Thymus (tissue), 11 donors: ENCODE results near the gene NOL4. TPM values are rescaled to one million over a fixed set of nuclear protein-coding genes. Genes with fewer than 3 reads are reported as not detected.

Source experiments
- DNase-seq, 9 donors: peaks; one replicate each; pipeline ENCODE4 v3.0.0-alpha.2; 2013; ENCODE audit warnings: low spot score in 9 of 9, low read depth in 6 of 9, missing footprints in 1 of 9
- H3K27ac ChIP-seq, 2 donors: one replicate each; pipeline ENCODE4 v1.5.1; 2013; ENCODE audit warnings: control low read depth in 1 of 2, low read depth in 1 of 2, low read length in 1 of 2, mild to moderate bottlenecking in 1 of 2, moderate library complexity in 1 of 2
- H3K27me3 ChIP-seq, 2 donors: one replicate each; pipeline ENCODE4 v1.5.1; 2013; ENCODE audit warnings: low read length in 1 of 2; ENCODE audit not compliant: control insufficient read depth in 2 of 2, insufficient read depth in 1 of 2
- H3K36me3 ChIP-seq, 2 donors: one replicate each; pipeline ENCODE4 v1.5.1; 2013; ENCODE audit warnings: low read length in 1 of 2, mild to moderate bottlenecking in 1 of 2, moderate library complexity in 1 of 2; ENCODE audit not compliant: control insufficient read depth in 2 of 2, insufficient read depth in 2 of 2
- H3K4me1 ChIP-seq, 2 donors: one replicate each; pipeline ENCODE4 v1.5.1; 2013; ENCODE audit warnings: low read length in 2 of 2; ENCODE audit not compliant: control insufficient read depth in 2 of 2, insufficient read depth in 2 of 2
- H3K4me3 ChIP-seq, 2 donors: one replicate each; pipeline ENCODE4 v1.5.1; 2013; ENCODE audit warnings: low read length in 2 of 2, control low read depth in 1 of 2, mild to moderate bottlenecking in 1 of 2
- H3K9me3 ChIP-seq, 2 donors: one replicate each; pipeline ENCODE4 v1.5.1; 2013; ENCODE audit warnings: low read length in 1 of 2, mild to moderate bottlenecking in 1 of 2; ENCODE audit not compliant: control insufficient read depth in 2 of 2, insufficient read depth in 1 of 2
- WGBS: extraction: QIAGEN DNeasy Blood & Tissue Kit; methylation state at CpG from one replicate; pipeline ENCODE4 v1.1.7; 2013; 5-methylcytosine and 5-hydroxymethylcytosine counted together
- polyA plus RNA-seq: library from polyadenylated mRNA; stranded (reverse); fragments of 200-250 nt; gene quantifications from one replicate; pipeline ENCODE4 v1.2.3, GENCODE V29; 2013
- total RNA-seq: library from RNA; stranded (reverse); fragments of 120-200 nt; gene quantifications from one replicate; pipeline ENCODE4 v1.2.4, GENCODE V29; 2013
- donor health status: healthy.

The NOL4 gene
- total and polyA plus RNA-seq, 2 donors = 0.11 to 0.61 TPM

DNA sequence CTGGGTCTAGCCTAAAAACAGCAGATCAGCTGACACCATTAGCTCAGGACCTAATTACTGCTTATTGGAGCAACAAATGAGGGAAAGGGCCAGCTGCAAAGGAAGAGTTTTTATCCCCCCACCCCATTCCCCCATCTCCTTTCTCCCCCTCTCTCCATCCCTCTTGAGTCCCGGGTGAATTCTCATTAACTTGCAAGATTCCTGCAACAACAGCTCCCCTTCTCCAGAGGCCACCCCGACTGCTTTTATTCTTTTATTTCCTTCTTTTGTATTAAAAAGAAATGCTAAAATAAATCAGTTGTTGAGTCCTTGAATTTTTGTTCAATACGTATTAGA lies 473 bp upstream of the NOL4 start:
- Histone ChIP-seq H3K4me1 (no peaks in the 10 kb centered on the region), H3K9me3 (no peaks in the 10 kb centered on the region), H3K27me3 (peaks cover 37 to 48% of the 10 kb centered on the region in 2 donors), H3K27ac (no peak overlapping the region), H3K4me3 (no peak overlapping the region), H3K36me3 (no peaks in the 10 kb centered on the region)
- DNase-seq = no peak
- WGBS = 16% methylated on average over 3 of the region's 3 CpGs

GRCh38 chr18:34223893-34224422 lies 755 bp downstream of the NOL4 start:
- WGBS = 3% methylated on average over 11 of the region's 11 CpGs
- Histone ChIP-seq H3K9me3 (no peaks in the 10 kb centered on the region), H3K4me3 (no peak overlapping the region), H3K4me1 (no peaks in the 10 kb centered on the region), H3K36me3 (no peaks in the 10 kb centered on the region), H3K27ac (no peak overlapping the region), H3K27me3 (peaks cover 41 to 51% of the 10 kb centered on the region in 2 donors)
- DNase-seq = no peak

GRCh38 chr18:34223164-34223892 lies 1.4 kb downstream of the NOL4 start:
- H3K27me3 ChIP-seq = peaks cover 41 to 51% of the 10 kb centered on the region in 2 donors

DNA sequence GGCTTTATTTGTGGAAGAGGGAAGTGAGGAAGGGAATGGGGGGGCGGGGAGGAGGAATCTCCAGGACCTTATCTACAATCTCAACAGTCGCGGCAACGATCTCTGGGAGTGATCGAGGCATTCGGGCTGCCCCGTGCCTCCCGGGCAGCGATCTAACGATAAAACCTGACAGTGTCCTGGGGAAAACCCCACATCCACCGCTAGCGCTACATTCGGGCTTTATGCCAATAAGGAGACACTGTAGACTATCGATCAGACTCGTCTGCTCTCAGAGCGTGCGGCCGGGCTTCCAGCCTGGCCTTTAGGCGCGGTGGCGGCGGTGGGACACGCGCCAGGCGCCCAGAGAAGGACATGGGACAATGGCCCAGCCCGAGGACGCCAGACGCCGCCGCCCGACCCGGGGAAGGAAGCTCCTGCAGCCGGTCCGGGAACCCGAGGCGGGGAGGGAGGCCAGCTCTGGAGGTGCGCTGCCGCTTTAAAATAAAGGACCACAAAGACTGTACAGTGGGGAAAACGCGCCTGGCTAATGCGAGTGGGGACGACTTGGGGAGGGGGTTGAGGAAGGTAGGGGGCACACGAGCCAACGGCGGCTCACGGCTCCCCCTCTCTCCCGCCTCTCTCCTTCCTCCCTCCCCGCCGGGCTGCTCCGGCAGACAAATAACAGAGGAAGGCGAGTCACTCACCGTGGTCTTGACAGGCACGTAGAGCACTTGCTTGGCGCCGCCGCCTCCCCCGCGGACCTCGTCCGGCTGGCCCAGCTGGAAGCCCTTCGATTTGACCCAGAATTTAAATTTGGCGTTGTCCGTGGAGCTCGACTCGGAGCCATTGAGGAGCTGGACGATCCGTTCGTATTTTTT lies 2.2 kb downstream of the NOL4 start:
- Histone ChIP-seq H3K27ac (no peak overlapping the region), H3K36me3 (no peaks in the 10 kb centered on the region), H3K4me1 (no peaks in the 10 kb centered on the region), H3K9me3 (no peaks in the 10 kb centered on the region), H3K4me3 (no peak overlapping the region), H3K27me3 (peaks cover 41 to 51% of the 10 kb centered on the region in 2 donors)
- WGBS = 3% methylated on average over 68 of the region's 68 CpGs
- no peak for DNase-seq

More at GRCh38 chr18:34223164-34223892, 1.4 kb downstream of the NOL4 start:
- no peaks in the 10 kb centered on the region for H3K36me3 ChIP-seq
- 5% methylated on average over 51 of the region's 51 CpGs for WGBS
- H3K4me1 ChIP-seq = no peaks in the 10 kb centered on the region
- no peak overlapping the region for H3K4me3 ChIP-seq
- no peaks in the 10 kb centered on the region for H3K9me3 ChIP-seq
- DNase-seq = no peak
- no peak overlapping the region for H3K27ac ChIP-seq

- no peak for DNase-seq
- Histone ChIP-seq H3K27me3 (peaks cover 41 to 49% of the 10 kb centered on the region in 2 donors), H3K4me3 (no peak overlapping the region), H3K36me3 (no peaks in the 10 kb centered on the region), H3K9me3 (no peaks in the 10 kb centered on the region), H3K4me1 (no peaks in the 10 kb centered on the region), H3K27ac (no peak overlapping the region)
- 4% methylated on average over 11 of the region's 11 CpGs for WGBS
Measured at GRCh38 chr18:34221971-34222306, 2.8 kb downstream of the NOL4 start.

GRCh38 chr18:34220081-34220815 lies 4.5 kb downstream of the NOL4 start:
- Histone ChIP-seq H3K27me3 (peaks cover 38 to 41% of the 10 kb centered on the region in 2 donors), H3K4me3 (no peak overlapping the region), H3K27ac (no peak overlapping the region), H3K9me3 (no peaks in the 10 kb centered on the region), H3K36me3 (no peaks in the 10 kb centered on the region), H3K4me1 (no peaks in the 10 kb centered on the region)
- WGBS = 78% methylated on average over 6 of the region's 6 CpGs
- DNase-seq = no peak

DNA sequence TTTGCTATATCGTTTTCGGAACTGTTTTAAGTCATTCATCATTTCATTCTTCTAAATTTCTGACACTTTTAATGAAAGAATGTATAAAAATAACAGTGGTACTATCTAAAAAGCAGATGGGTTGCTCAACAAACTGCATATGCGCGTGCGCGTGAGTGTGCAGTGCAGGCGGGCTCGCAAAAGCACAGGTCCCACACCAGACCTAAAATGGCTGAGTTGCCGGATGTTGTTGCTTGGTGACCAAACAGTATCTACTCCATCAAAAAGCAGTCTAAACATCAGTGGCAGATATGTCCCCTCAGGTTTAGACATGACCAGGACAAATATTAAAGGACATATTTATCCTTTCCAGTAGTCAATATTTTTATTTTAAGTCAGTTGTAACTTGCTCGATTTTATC lies 5.1 kb downstream of the NOL4 start:
- H3K4me3 ChIP-seq = no peak overlapping the region
- no peaks in the 10 kb centered on the region for H3K4me1 ChIP-seq
- 98% methylated on average over 10 of the region's 10 CpGs for WGBS
- H3K27ac ChIP-seq = no peak overlapping the region
- no peaks in the 10 kb centered on the region for H3K36me3 ChIP-seq
- no peaks in the 10 kb centered on the region for H3K9me3 ChIP-seq
- H3K27me3 ChIP-seq = peaks cover 32 to 35% of the 10 kb centered on the region in 2 donors
- no peak for DNase-seq

DNA sequence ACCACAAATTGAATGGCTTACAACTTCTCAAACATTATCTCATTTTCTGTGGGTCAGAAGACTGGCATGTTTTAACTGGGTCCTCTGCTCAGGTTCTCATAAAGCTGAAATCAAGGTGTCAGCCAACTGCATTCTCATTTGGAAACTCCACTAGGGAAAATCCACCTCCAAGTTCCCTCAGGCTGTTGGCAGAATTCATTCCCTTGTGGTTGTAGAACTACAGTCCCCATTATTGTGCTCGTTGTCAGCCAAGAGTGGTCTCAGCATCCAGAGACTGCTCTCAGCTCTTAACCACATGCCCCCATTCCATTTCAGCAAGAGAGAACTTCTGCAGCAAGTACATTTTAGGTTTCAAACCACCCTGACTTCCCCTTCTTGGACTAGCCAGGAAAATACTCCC lies 12.2 kb downstream of the NOL4 start:
- 56% methylated on average over 1 of the region's 1 CpG for WGBS
- no peak for DNase-seq
- Histone ChIP-seq H3K27ac (no peak overlapping the region), H3K27me3 (no peaks in the 10 kb centered on the region), H3K9me3 (no peaks in the 10 kb centered on the region), H3K36me3 (no peaks in the 10 kb centered on the region), H3K4me3 (no peak overlapping the region), H3K4me1 (no peaks in the 10 kb centered on the region)
